GM12878 (cell line): ENCODE measurements around the gene TBCE. TPM values are rescaled to one million over a fixed set of nuclear protein-coding genes. Genes with fewer than 3 reads are reported as not detected.
A peak's percentile ranks its signal among the peaks of the same experiment; 100 is the strongest.

Source experiments
- ATF3 ChIP-seq: IDR thresholded peaks from 2 replicates; pipeline ENCODE4 v1.6.1; 2011; ENCODE audit warnings: low read depth, mild to moderate bottlenecking, low read length, moderate library complexity, borderline replicate concordance; ENCODE audit errors: extremely low read depth
- E2F4 ChIP-seq: IDR thresholded peaks from 2 replicates; pipeline ENCODE4 v1.6.1; 2012; ENCODE audit warnings: low read depth, low read length, improper control_type of control experiment
- HDGF ChIP-seq: fragments of 450-650 bp; IDR thresholded peaks from 2 replicates; pipeline ENCODE4 v1.6.1; 2016; ENCODE audit warnings: antibody characterized with exemption
- IKZF2 ChIP-seq, 2 experiments: fragments of 450-650 bp; IDR thresholded peaks; 2 replicates each; pipeline ENCODE4 v1.6.1; 2017; ENCODE audit warnings: mild to moderate bottlenecking in 2 of 2, moderate library complexity in 2 of 2
- MXI1 ChIP-seq: fragments of 150-350 bp; IDR thresholded peaks from 2 replicates; pipeline ENCODE4 v1.6.1; 2011; ENCODE audit warnings: low read depth, mild to moderate bottlenecking, inconsistent platforms, low read length, improper control_type of control experiment
- NR2C1 ChIP-seq: fragments of 450-650 bp; IDR thresholded peaks from 2 replicates; pipeline ENCODE4 v1.6.1; 2017; ENCODE audit warnings: antibody characterized with exemption, mild to moderate bottlenecking, moderate library complexity
- NR2F1 ChIP-seq: fragments of 450-650 bp; conservative IDR thresholded peaks from 2 replicates; pipeline ENCODE4 v1.6.1; 2017; ENCODE audit warnings: mild to moderate bottlenecking
- PAX5 ChIP-seq: IDR thresholded peaks from 2 replicates; pipeline ENCODE4 v1.6.1; 2011; ENCODE audit warnings: low read depth, low read length, borderline replicate concordance
- POU2F2 ChIP-seq: IDR thresholded peaks from 3 replicates; pipeline ENCODE4 v1.6.1; 2011; ENCODE audit warnings: low read depth, mild to moderate bottlenecking, low read length, borderline replicate concordance
- RBBP5 ChIP-seq: fragments of 200-600 bp; sonication (generic); conservative IDR thresholded peaks from 2 replicates; pipeline ENCODE4 v1.6.1; 2016
- RELA ChIP-seq: fragments of 450-650 bp; IDR thresholded peaks from 2 replicates; pipeline ENCODE4 v1.8.0; 2014; ENCODE audit warnings: borderline replicate concordance; ENCODE audit not compliant: partially characterized antibody
- SIX5 ChIP-seq: IDR thresholded peaks from 2 replicates; pipeline ENCODE4 v1.6.1; 2011; ENCODE audit warnings: mild to moderate bottlenecking, low read depth, low read length, moderate library complexity; ENCODE audit not compliant: severe bottlenecking
- SRF ChIP-seq, 2 experiments: IDR thresholded peaks; 2 replicates each; pipeline ENCODE4 v1.6.1; 2011; ENCODE audit warnings: low read depth in 2 of 2, low read length in 2 of 2, mild to moderate bottlenecking in 1 of 2, moderate library complexity in 1 of 2
- TCF12 ChIP-seq: IDR thresholded peaks from 2 replicates; pipeline ENCODE4 v1.6.1; 2011; ENCODE audit warnings: low read depth, mild to moderate bottlenecking, low read length
- YY1 ChIP-seq: IDR thresholded peaks from 2 replicates; pipeline ENCODE4 v1.6.1; 2011; ENCODE audit warnings: low read depth, mild to moderate bottlenecking, low read length
- ZNF207 ChIP-seq: fragments of 450-650 bp; IDR thresholded peaks from 2 replicates; pipeline ENCODE4 v1.6.1; 2014; ENCODE audit warnings: antibody characterized with exemption, mild to moderate bottlenecking, borderline replicate concordance
- polyA plus RNA-seq, 11 experiments: library from polyadenylated mRNA; depleted of rRNA in 4 of 11; unstranded in 6 of 11; stranded (reverse) in 5 of 11; fragments of >200 nt; fragmentation: Nextera tagmentation in 4 of 11; fragmentation: Illumina TruSeq in 1 of 11; extraction: Ambion mirVana in 4 of 11; extraction: Trizol in 1 of 11; gene quantifications; 1 replicate in 1 of 11; 2 replicates in 10 of 11; pipeline versions ENCODE4 v1.2.1 to v1.2.3, GENCODE V29; 2011 to 2016; ENCODE audit warnings: inconsistent platforms in 2 of 11, missing spikeins in 2 of 11, low read depth in 1 of 11
- total RNA-seq, 4 experiments: library from RNA; depleted of rRNA in 3 of 4; stranded (reverse); fragments of >200 nt in 3 of 4; fragmentation: Illumina TruSeq in 1 of 4; extraction: Trizol in 1 of 4; gene quantifications; 2 replicates each; pipeline versions ENCODE4 v1.2.1 to v1.2.3, GENCODE V29; 2013 to 2021
- TF ChIP-seq, protein P1 (sequence below): fragments of 150-350 bp; IDR thresholded peaks from 2 replicates; pipeline ENCODE4 v1.6.1; 2014; ENCODE audit warnings: mild to moderate bottlenecking, low read depth, low read length
- TF ChIP-seq, protein P2 (sequence below): IDR thresholded peaks from 2 replicates; pipeline ENCODE4 v1.6.1; 2012; ENCODE audit warnings: improper control_type of control experiment, low read depth, low read length; ENCODE audit not compliant: insufficient replicate concordance
- TF ChIP-seq, protein P3 (sequence below): fragments of 450-650 bp; IDR thresholded peaks from 2 replicates; pipeline ENCODE4 v1.6.1; 2018; ENCODE audit warnings: borderline replicate concordance, mild to moderate bottlenecking; ENCODE audit not compliant: partially characterized antibody

TBCE gene
- total and polyA plus RNA-seq, 10 of the 15 experiments (the other 5 are each of a cell fraction or from before 2014, with no cell fraction given), result 22.7 to 48.7 (median 29.2) TPM

GRCh38 chr1:235328271-235329138 lies 38.7 kb upstream of the TBCE start, which contains the start of gene GGPS1 (continued):
- peak; percentile 91 for TF ChIP-seq YY1
- no peak for TF ChIP-seq NR2F1
- TF ChIP-seq IKZF2 (IDR thresholded peaks at IDR 0.05), result peak; percentile 75 to 80; a peak in 3 of 4 replicates
- TF ChIP-seq SIX5, result peak; percentile 81
- TF ChIP-seq, protein P1, sequence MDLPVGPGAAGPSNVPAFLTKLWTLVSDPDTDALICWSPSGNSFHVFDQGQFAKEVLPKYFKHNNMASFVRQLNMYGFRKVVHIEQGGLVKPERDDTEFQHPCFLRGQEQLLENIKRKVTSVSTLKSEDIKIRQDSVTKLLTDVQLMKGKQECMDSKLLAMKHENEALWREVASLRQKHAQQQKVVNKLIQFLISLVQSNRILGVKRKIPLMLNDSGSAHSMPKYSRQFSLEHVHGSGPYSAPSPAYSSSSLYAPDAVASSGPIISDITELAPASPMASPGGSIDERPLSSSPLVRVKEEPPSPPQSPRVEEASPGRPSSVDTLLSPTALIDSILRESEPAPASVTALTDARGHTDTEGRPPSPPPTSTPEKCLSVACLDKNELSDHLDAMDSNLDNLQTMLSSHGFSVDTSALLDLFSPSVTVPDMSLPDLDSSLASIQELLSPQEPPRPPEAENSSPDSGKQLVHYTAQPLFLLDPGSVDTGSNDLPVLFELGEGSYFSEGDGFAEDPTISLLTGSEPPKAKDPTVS, result no peak
- TF ChIP-seq TCF12, result no peak
- 0 out of 4 replicates have a peak, but pooled peaks of 1 of the 2 experiments have one; percentile 25 for TF ChIP-seq SRF (IDR thresholded peaks at IDR 0.05; ENCODE audit: low read depth in 2 of 2, low read length in 2 of 2)
- no peak for TF ChIP-seq PAX5
- peak; percentile 66 for TF ChIP-seq RELA
- TF ChIP-seq ATF3, result no peak
- peak; percentile 23 for TF ChIP-seq MXI1
- TF ChIP-seq, protein P2, sequence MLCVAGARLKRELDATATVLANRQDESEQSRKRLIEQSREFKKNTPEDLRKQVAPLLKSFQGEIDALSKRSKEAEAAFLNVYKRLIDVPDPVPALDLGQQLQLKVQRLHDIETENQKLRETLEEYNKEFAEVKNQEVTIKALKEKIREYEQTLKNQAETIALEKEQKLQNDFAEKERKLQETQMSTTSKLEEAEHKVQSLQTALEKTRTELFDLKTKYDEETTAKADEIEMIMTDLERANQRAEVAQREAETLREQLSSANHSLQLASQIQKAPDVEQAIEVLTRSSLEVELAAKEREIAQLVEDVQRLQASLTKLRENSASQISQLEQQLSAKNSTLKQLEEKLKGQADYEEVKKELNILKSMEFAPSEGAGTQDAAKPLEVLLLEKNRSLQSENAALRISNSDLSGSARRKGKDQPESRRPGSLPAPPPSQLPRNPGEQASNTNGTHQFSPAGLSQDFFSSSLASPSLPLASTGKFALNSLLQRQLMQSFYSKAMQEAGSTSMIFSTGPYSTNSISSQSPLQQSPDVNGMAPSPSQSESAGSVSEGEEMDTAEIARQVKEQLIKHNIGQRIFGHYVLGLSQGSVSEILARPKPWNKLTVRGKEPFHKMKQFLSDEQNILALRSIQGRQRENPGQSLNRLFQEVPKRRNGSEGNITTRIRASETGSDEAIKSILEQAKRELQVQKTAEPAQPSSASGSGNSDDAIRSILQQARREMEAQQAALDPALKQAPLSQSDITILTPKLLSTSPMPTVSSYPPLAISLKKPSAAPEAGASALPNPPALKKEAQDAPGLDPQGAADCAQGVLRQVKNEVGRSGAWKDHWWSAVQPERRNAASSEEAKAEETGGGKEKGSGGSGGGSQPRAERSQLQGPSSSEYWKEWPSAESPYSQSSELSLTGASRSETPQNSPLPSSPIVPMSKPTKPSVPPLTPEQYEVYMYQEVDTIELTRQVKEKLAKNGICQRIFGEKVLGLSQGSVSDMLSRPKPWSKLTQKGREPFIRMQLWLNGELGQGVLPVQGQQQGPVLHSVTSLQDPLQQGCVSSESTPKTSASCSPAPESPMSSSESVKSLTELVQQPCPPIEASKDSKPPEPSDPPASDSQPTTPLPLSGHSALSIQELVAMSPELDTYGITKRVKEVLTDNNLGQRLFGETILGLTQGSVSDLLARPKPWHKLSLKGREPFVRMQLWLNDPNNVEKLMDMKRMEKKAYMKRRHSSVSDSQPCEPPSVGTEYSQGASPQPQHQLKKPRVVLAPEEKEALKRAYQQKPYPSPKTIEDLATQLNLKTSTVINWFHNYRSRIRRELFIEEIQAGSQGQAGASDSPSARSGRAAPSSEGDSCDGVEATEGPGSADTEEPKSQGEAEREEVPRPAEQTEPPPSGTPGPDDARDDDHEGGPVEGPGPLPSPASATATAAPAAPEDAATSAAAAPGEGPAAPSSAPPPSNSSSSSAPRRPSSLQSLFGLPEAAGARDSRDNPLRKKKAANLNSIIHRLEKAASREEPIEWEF, result no peak
- TF ChIP-seq ZNF207, result no peak
- TF ChIP-seq, protein P3, sequence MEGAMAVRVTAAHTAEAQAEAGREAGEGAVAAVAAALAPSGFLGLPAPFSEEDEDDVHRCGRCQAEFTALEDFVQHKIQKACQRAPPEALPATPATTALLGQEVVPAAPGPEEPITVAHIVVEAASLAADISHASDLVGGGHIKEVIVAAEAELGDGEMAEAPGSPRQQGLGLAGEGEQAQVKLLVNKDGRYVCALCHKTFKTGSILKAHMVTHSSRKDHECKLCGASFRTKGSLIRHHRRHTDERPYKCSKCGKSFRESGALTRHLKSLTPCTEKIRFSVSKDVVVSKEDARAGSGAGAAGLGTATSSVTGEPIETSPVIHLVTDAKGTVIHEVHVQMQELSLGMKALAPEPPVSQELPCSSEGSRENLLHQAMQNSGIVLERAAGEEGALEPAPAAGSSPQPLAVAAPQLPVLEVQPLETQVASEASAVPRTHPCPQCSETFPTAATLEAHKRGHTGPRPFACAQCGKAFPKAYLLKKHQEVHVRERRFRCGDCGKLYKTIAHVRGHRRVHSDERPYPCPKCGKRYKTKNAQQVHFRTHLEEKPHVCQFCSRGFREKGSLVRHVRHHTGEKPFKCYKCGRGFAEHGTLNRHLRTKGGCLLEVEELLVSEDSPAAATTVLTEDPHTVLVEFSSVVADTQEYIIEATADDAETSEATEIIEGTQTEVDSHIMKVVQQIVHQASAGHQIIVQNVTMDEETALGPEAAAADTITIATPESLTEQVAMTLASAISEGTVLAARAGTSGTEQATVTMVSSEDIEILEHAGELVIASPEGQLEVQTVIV, result peak; percentile 27
- TF ChIP-seq HDGF, result peak; percentile 74
- peak; percentile 92 for TF ChIP-seq NR2C1
- no peak for TF ChIP-seq RBBP5
- peak; percentile 57; the same call in 2 of the 3 replicates for TF ChIP-seq POU2F2
- no peak for TF ChIP-seq E2F4
